NCI-H2196 (cell line): ENCODE measurements around the gene FAHD2A.
"Not testable (repeated sequence)": the region's sequence is repeated elsewhere in the genome, so short reads cannot be mapped to it uniquely, and the experiment has no call there.

Experiments
- DNase-seq: peaks from one replicate; lab custom pipeline; 2025; ENCODE audit not compliant: unreplicated experiment; lab: John Stamatoyannopoulos, UW

The FAHD2A gene, protein sequence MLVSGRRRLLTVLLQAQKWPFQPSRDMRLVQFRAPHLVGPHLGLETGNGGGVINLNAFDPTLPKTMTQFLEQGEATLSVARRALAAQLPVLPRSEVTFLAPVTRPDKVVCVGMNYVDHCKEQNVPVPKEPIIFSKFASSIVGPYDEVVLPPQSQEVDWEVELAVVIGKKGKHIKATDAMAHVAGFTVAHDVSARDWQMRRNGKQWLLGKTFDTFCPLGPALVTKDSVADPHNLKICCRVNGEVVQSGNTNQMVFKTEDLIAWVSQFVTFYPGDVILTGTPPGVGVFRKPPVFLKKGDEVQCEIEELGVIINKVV

DNA sequence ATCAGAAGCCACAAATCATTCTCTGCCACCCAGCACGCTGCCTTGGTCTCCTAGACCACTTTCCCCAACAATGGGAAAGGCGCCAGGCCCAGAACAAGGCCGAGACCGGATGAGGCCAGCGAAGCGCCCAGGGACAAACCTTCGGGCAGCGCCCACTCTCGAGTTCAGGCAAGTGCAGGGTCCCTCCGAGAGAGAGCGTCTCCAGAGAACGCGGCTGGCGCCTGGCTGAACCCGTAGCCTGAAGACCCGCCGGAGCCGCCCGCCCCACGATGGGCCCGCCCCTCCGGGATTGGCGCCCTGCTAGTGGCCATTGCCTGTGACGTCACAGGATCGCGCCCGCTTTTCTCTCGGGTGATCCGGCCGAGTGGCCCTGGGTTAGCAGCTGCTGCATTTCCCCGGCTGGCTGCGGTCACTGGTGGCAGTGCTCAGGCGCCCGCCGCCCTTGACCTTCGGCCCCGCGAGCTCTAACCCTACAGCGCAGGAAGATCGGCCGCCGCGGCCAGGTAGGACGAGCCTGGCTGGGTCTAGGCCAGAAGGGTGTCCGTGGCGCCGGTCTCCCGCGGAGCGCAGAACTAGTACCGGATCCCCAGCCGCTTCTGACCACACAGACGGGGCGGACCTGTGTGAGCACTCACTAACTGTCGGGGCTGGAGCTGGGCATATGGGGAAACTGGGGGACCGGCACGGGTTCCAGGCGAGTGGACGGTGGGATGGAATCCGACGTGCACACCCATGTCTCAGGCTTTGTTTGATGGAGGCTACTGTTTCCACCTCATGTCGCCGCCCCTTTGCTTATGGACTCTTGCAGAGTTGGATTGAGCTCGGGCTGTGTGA is at the start of gene FAHD2A:
TSS of gene FAHD2A (plus strand) at position 339 of the 834 bp plus-strand sequence. CDS start 2,851 bp downstream, outside the sequence.
- DNase-seq = peak; percentile 93

DNA sequence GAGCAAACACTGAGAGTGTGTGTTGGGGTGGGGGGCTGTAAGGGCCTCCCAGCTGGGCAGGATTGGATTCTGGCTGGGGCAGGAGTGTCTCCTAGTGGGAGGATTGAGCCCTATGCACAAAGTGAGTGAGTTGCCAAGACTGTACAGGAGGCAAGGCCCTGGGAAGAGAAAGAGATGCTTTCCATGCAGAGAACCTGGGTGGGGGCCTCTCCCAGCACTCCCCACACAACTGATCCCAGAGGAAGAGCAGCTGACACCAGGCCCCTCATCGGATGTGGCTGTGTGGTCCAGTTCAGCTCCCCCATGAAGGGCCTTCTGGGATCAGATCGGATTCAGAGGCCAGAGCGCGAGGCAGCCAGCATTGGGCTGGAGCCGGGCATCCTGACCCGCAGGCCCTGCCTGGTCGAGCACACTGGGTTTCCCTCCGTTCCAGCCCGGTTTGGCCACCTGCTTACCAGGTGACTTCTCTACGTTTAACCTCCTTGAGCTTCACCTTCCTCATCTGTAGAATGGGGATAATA is 49.4 kb upstream of the FAHD2A start:
- no peak for DNase-seq

DNA sequence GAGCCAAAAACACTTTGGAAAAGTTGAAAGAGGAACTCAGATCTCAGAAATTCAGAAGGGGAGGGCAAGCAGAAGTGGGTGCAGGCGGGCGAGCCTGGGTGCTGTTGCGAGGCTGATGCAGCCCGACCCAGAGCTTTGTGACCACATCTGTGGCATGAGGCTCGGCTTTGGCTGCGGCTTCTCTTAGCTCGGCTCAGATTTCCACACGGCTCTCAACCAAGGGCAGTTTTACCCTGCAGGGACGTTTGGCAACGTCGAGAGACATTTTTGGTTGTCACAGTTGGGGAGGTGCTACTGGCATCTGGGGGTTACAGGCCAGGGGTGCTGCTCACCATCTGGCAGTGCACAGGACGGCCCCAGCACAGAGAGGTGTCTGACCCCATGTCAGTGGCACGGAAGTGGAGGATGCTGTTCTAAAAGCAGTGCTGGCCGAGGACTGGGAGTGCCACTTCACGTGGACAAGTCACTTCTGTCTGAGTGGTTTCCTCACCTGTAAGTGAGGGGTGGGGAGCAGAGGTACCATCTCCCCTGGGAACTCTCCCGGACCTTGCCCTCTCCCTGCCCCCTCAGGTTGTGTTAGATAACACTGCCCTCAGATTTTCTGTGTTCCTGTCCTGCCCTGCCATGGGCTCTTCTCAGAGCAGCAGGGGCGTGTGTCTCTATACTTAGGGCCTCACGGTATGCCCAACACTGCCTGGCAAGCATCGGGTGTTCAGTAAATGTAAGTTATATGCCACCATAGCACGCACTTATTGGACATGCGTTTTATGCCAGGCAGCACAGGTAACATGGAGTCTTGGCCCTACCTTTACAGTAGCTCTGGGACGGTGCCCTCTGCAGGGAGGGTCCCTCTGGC is 48.7 kb upstream of the FAHD2A start:
- no peak for DNase-seq

DNA sequence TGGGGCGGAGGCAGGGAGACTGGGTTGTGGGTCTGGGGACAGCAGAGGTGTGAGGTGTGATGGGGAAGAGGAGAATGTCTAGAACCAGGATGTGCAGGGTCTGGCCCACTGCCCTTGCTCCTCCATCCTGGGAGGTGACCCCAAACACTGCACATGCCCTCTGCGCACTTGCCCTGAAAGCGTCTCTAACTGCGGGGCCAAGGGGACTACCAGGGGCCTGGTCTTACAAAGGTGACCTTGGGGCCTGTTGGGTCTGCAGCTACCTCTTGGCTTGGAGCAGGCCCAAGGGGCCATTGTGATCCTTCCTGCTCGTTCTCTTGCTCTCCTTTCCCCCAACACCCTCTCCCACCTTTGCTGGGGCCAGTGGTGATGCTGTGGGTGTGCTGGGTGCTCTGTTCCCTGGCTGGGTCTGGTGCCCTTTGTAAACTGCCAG is 48.0 kb upstream of the FAHD2A start:
- DNase-seq = no peak

DNA sequence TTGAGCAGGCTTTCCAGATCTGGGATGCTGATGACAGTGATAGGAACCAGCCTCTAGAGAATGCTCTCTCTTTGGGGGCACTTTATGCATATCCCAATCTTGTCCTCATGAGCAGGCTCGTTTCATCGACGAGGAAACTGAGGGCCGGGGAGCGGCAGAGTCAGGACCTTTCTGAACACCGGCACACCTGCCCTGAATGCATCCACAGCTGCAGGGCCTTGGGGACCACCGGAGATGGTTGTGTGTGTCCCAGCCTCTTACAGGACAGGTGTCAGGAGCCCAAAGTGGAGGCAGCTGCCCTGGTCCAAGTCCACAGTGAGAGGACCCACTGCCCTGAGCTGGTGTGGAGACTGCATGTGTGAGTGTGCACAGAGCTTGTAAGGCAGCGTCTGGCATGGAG is 47.6 kb upstream of the FAHD2A start:
- no peak for DNase-seq

DNA sequence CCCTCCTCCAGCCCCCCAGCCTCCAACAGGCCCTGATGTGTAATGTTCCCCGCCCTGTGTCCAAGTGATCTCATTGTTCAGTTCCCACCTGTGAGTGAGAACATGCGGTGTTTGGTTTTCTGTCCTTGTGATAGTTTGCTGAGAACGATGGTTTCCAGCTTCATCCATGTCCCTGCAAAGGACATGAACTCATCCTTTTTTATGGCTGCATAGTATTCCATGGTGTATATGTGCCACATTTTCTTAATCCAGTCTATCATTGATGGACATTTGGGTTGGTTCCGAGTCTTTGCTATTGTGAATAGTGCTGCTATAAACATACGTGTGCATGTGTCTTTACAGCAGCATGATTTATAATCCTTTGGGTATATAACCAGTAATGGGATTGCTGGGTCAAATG is 47.0 kb upstream of the FAHD2A start:
- not testable (repeated sequence) for DNase-seq

DNA sequence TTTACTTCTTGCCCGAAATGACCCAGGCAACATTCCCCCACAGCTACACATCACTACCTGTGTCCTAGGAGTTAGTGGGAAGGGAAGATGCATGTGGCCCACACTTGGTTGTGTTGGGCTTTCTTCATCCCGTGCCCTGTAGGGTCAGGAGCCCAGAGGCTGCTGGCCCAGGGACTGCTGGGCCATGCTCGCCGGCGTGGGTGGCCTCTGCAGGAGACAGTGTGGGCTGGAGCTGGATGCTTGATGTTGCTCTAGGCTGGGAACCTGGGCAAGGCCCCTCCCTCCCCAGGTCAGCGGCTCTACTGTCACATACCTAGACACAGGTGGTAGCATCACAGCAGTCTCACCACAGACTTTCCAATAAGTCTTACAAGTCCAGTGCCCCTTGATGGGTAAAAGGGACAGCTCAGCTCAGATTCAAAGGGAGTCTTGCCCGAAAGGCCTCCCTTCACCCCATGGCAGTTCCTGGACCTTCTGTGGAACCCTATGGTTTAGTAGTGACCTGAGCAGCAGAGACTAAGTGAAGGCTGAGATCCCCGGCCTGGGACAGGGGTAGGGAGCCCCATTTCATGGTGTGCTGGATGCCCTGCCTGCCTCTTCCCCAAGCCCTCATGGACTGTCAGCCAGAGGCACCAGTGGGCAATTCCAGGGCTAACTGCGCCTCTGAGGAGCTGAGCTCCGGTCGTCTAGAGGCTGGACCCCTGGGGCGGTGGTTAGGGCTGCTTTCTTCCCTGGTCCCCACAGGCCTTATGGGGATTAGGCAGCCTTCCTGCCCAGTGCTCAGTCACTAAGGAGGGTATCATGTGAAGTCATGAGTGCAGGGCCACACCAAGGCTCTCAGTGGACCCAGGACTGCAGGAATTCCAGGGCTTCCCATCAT is 45.4 kb upstream of the FAHD2A start:
- no peak for DNase-seq

DNA sequence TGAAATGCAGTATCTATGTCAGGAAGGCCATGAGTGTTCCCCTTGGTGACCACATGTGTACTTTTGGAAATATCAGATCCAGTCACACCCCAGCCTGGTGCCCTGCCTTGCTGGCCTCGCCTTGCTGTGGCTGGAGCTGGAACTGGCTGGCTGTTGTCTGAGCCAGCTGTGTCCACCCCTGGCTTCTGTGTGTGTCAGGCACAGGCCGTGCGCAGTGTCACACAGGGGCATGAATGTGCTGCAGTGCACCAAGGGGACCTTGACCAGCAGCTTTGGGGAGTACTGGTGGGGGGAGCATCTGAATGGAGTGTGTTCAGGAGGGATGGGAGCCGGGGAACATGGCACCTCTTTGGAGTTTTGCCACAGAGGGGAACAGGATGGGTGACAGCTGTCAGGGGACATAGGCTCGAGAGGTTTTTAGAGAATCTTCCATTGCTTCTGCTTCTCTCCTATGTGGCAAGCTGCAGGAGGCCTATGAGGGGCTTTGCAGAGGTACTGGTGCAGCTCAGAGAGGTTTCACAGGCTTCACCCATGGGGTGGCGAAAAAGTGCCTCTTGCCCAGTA is 44.7 kb upstream of the FAHD2A start:
- DNase-seq = no peak

DNA sequence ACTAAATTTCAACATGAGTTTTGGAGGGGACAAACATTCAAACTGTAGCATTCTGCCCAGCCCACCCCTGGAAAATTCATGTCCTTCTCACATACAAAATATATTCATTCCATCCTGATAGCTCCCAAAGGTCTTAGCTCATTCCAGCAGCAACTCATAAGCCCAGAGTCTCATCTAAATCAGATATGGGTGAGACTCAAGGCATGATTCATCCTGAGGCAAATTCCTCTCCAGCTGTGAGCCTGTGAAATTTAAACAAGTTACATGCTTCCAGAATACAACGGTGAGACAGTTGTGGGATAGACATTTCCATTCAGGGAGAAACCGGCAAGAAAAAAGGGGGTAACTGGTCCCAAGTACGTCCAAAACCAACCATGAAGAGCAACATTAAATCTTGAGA is 43.5 kb upstream of the FAHD2A start:
- DNase-seq = no peak

DNA sequence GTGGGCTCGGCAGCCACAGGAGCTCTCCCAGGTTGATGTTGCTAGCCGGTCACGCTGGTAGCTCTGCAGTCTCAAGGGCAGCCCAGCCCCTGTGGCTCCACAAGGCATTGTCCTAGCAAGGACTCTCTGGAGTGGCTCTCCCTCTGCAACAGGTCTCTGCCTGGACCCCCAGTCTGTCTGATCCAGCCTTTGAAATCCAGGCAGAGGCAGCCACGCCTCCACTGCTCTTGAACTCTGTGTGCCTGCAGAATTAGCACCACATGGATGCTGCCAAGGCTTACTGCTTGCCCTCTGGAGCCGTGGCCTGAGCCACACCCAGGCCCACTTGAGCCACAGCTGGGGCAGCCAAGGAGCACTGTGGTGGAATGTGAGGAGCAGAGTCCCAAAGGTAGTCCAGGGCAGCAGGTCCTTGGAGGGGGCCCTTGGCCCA is 43.0 kb upstream of the FAHD2A start:
- no peak for DNase-seq

DNA sequence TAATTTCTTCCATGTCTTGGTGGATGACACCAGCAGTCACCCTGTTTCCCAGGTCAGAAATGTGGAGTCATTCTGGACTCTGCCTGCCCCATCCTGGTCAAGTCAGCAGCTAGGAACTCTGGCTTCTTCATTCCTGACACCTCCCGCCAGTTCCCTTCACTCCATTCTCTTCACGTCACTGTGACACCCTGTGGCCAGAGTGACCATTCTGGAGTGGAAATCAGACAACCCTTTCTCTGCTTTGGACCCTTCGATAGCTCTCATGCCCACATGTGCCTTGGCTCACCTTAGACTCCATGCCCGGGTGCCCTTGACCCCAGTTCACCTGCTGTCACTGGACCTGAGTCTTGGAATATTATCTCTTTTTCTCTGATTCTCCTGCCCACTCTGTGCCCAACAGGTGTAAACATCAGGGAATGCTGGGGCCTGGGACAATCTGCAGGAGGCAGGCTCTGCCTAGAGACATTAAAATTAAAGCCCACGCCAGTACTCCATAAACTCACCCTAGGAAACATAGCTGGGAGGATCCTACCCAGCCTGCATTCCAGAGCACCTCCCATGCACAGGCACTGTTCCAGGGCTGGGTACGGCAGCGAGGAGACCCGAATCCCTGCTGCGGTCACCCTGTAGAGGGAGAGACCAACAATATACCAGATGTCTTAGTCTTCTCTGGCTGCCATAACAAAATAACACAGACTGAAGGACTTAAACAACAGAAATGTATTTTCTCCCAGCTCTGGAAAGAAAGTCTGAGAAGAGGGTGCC is 41.1 kb upstream of the FAHD2A start:
- DNase-seq = no peak

DNA sequence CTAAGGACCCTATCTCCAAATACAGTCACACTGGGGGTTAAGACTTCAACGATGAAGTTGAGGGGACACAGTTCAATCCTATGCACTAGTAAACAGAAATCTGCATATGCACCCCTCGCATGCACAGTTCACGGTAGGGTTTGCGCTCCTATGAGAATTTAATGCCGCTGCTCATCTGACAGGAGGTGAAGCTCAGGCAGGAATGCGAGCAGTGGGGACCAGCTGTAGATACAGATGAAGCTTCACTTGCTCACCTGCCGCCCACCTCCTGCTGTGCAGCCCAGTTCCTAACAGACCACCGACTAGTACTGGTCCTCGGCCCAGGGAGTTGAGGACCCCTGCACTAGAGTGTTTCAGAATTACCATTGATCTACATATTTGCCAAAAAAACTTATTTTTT is 40.0 kb upstream of the FAHD2A start:
- DNase-seq = no peak

DNA sequence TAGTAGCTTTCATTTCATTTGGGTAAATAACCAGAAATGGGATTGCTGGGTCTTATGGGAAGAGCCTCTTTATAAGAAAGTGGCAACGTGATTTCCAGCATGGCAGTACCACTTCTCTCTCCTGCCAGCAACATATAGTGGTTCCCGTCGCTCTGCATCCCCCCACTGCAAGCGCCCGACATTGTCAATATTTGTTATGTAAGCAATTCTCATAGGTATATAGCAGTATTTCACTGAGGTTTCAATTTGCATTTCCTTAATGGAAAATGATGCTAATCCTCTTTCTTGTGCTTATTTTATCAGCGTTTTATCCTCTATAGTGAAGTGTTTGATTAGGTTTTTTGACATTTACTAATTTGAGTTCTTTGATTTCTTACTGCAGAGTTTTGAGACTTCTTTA is 36.0 kb upstream of the FAHD2A start:
- DNase-seq = no peak

DNA sequence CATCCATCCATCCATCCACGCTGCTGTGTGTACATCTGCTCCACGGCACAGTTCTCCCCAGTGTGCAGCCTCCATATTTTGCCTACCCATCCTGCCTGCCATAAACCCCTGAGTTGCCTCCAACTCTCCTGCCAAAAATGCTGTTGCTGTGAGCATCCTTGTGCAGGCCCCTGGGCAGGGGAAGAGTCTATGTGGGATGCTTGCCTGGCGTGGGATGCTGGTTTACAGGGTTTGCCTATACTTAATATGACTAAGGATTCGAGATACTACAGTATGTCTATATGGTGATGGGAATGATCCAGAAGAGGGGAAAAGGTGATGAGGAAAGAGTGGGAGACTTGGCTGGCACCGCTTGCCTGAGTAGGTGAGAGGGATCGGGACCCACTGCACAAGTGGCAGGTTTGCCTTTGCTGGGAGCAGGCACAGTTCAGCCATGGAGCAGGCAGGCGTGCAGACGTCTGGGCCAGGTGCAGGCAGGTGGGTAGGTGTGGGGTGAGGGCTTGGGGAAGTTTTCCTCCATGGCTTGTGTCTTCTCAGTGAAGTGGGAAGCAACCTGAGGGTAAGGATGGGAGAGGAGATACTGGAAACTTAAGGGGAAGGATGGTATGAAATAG is 30.2 kb upstream of the FAHD2A start:
- no peak for DNase-seq

DNA sequence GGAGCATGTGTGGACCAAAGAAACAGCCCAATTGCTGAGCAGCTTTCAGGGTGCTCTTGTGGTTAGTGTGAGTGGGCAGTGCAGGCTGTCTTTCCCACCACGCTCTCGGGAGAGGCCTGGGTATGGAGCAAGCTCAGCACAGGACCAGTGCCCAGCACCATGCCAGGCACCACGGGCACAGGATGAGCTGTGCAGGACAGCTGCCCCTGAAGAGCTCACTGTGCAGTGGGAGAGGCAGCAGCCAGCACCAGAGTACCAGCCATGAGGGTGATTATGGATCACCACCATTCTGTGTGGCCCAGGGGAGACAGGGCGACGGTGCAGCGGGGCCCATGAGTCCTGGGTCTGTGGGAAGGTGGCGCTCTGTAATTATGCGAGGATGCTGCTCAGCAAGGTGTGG is 29.7 kb upstream of the FAHD2A start:
- no peak for DNase-seq

DNA sequence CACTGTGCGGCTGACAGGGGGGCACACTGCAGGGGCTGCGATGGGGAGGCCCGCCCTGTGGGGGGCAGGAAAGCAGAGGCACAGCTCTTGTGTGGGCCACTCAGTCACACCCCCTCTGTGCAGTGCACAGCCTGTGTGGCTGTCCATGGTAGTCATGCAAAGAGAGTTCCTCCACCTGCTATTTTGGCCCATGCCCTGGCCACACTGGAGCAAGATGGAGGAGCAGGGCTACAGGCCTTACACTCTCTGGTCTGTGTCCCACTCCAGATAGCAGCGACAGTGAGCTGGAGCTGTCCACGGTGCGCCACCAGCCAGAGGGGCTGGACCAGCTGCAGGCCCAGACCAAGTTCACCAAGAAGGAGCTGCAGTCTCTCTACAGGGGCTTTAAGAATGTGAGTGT is 28.5 kb upstream of the FAHD2A start:
- DNase-seq = no peak

DNA sequence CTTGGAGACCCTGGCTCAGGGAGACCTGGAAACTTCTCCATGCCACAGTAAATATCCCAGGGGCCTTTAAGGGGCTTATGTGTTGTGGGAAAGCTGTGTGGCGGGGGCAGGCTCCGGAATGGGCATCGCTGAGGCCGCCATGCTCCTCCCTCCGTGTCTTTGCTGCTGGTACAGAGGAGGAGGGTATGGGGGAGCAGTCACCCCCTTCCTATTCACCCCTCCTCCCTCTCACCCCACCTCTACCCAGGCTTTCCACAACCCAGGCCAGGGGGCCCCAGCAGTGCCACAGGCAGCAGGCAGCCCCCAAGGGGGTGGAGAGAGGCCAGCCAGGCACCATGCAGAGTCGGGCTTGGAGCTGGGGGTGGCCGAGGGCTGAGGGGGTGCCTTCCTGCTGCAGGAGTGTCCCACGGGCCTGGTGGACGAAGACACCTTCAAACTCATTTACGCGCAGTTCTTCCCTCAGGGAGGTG is 28.0 kb upstream of the FAHD2A start:
- no peak for DNase-seq

DNA sequence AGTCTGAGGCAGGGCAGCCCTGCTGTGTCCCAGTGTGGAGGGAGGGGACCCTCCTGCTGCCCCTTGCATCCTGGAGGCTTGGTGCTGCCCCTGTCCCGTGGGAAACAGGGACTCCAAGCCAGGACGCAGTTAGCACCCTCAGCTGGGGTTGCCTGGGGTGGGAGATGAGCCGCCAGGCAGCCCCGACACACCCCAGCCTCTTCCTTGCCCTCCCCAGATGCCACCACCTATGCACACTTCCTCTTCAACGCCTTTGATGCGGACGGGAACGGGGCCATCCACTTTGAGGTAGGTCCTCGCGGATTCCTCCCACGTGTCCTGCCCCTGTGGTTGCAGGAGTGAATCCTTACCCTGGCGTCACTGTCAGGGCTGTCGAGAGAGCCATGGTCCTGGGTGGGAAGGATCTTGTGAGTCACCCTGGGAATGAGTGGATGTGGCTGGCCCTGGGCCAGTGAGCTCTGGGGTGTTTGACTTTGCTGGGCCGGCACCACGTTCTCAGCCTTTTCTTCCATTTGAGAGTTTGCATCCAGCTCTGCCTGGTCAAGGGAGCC is 27.5 kb upstream of the FAHD2A start:
- no peak for DNase-seq
